Progenitor cell of endocrine pancreas (in vitro differentiated cells): ENCODE data around the gene SVOP. TPM values are rescaled to one million over a fixed set of nuclear protein-coding genes. Genes with fewer than 3 reads are reported as not detected.

ENCODE experiments used
- DNase-seq: peaks from one replicate; pipeline ENCODE4 v3.0.0; 2021; ENCODE audit warnings: low spot score; ENCODE audit not compliant: unreplicated experiment
- H3K27ac Mint-ChIP-seq: 2 replicates; pipeline ENCODE4 v1.8.0; 2021; ENCODE audit warnings: mild to moderate bottlenecking, moderate library complexity, mixed read lengths
- H3K27me3 Mint-ChIP-seq: 2 replicates; pipeline ENCODE4 v1.8.0; 2021; ENCODE audit warnings: mixed read lengths
- H3K36me3 Mint-ChIP-seq: 2 replicates; pipeline ENCODE4 v1.8.0; 2022; ENCODE audit warnings: mixed read lengths; ENCODE audit not compliant: insufficient read depth
- H3K4me1 Mint-ChIP-seq: 2 replicates; pipeline ENCODE4 v1.8.0; 2021; ENCODE audit warnings: low read depth, mixed read lengths
- H3K4me3 Mint-ChIP-seq: 2 replicates; pipeline ENCODE4 v1.8.0; 2021; ENCODE audit warnings: low read depth, mild to moderate bottlenecking, moderate library complexity, mixed read lengths
- H3K9me3 Mint-ChIP-seq: 2 replicates; pipeline ENCODE4 v1.8.0; 2021; ENCODE audit warnings: low read depth, mixed read lengths
- CTCF ChIP-seq: fragments of 200-600 bp; sonication (generic); IDR thresholded peaks from one replicate; pipeline ENCODE4 v1.5.0; 2021; ENCODE audit warnings: antibody characterized with exemption, mild to moderate bottlenecking; ENCODE audit not compliant: unreplicated experiment
- total RNA-seq: library from RNA; stranded (reverse); gene quantifications from 2 replicates; pipeline ENCODE4 v1.2.1, GENCODE V29; 2021

The SVOP gene
- total RNA-seq, 1 donor from 2014 or later = 1.7 TPM

DNA sequence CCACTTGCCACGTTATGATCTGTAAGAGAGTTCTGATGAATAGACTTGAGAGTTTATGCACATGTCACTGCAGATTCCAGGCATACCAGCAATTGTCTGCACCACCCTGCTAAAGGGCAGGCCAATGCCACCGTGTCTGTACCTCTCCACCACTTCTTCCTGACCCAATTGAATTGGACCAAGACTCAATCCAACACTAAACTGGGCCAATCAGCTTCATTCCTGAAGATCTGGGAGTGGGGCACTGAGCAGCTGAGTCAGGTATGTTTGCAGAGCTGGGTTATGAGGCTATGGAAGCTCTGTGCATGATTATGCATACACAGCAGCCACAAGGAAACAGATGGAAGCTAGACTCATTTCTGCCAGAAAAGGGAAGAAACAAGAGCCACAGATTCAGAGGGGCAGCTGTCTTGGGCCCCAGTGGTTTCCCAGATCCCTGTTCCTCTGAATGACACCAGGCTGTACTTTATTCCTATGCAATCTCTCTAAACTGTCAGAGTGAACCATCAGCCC is 113.0 kb downstream of the SVOP start:
- Mint-ChIP-seq H3K4me1 (no peaks in the 10 kb centered on the region), H3K36me3 (no peaks in the 10 kb centered on the region), H3K4me3 (no peak overlapping the region), H3K9me3 (no peaks in the 10 kb centered on the region), H3K27me3 (peaks cover 12% of the 10 kb centered on the region), H3K27ac (no peak overlapping the region)
- no peak for DNase-seq
- TF ChIP-seq CTCF = no peak

DNA sequence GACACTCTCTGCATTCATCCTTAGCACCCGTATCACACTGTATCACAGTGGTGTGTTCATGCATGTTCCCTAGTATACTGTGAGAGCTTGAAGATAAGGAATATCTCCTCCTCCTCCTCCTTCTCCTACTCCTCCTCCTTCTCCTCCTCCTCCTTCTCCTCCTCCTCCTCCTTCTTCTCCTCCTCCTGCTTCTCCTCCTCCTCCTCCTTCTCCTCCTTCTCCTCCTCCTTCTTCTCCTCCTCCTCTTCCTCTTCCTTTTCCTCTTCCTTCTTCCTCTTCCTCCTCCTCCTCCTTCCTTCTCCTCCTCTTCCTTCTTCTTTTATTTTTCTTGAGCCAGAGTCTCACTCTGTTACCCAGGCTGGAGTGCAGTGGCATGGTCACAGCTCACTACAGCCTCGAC is 113.9 kb downstream of the SVOP start:
- DNase-seq = no peak
- Mint-ChIP-seq H3K4me1 (no peaks in the 10 kb centered on the region), H3K4me3 (no peak overlapping the region), H3K27me3 (peaks cover 12% of the 10 kb centered on the region), H3K36me3 (no peaks in the 10 kb centered on the region), H3K27ac (no peak overlapping the region), H3K9me3 (no peaks in the 10 kb centered on the region)
- no peak for TF ChIP-seq CTCF

DNA sequence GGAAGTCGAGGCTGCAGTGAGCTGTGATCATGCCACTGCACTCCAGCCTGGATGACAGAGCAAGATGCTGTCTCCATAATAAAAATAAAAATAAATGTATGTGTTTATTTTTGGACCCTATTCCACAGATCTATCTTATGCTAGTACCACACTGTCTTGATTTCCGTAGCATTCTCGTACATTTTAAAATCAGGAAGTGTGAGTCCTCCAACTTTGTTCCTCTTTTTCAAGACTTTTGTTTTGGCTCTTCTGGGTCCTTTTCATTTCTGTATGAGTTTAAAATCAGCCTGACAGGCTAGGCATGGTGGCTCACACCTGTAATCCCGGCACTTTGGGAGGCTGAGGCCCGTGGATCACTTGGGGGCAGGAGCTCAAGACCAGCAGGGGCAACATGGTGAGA is 115.1 kb downstream of the SVOP start:
- H3K27me3 Mint-ChIP-seq = peaks cover 15% of the 10 kb centered on the region
- H3K4me3 Mint-ChIP-seq = no peak overlapping the region
- no peaks in the 10 kb centered on the region for H3K9me3 Mint-ChIP-seq
- no peak for DNase-seq
- no peaks in the 10 kb centered on the region for H3K4me1 Mint-ChIP-seq
- H3K27ac Mint-ChIP-seq = no peak overlapping the region
- no peak for TF ChIP-seq CTCF
- H3K36me3 Mint-ChIP-seq = no peaks in the 10 kb centered on the region

- no peak for TF ChIP-seq CTCF
- no peaks in the 10 kb centered on the region for H3K4me1 Mint-ChIP-seq
- H3K27ac Mint-ChIP-seq = no peak overlapping the region
- no peaks in the 10 kb centered on the region for H3K36me3 Mint-ChIP-seq
- H3K27me3 Mint-ChIP-seq = peaks cover 9% of the 10 kb centered on the region
- H3K9me3 Mint-ChIP-seq = no peaks in the 10 kb centered on the region
- no peak overlapping the region for H3K4me3 Mint-ChIP-seq
- no peak for DNase-seq
Observed at GRCh38 chr12:108899145-108899544, 121.7 kb downstream of the SVOP start.

DNA sequence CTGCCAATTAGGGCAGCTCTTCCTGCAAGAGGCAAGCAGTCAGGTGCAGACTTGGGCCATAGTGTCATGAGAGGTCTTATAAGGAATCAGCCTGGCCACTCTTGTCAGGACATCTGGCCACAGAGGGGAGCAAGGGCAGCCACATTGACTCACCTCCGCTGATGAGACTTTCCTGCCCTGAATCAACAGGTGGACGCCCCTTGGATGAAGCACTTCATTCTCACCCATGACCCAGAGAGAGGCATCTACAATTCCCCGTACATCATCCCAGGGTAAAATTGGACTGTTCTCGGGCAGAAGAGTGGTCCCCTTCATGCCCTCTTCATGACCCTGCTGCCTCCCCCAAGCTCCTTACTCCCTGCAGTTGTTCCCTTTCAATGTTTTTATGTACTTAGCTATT is 124.1 kb downstream of the SVOP start:
- H3K4me1 Mint-ChIP-seq = no peaks in the 10 kb centered on the region
- peaks cover 11% of the 10 kb centered on the region for H3K27me3 Mint-ChIP-seq
- H3K27ac Mint-ChIP-seq = no peak overlapping the region
- no peak overlapping the region for H3K4me3 Mint-ChIP-seq
- no peak for DNase-seq
- no peaks in the 10 kb centered on the region for H3K9me3 Mint-ChIP-seq
- TF ChIP-seq CTCF = no peak
- no peaks in the 10 kb centered on the region for H3K36me3 Mint-ChIP-seq
